GM19025 (cell line): ENCODE measurements around the gene CDC5L.

Source experiments
- ATAC-seq: cut with Tn5 transposase; IDR thresholded peaks from one replicate; pipeline ENCODE4 v1.9.1; 2021; ENCODE audit warnings: mild to moderate bottlenecking, low read depth, moderate library complexity; ENCODE audit not compliant: unreplicated experiment

CDC5L gene

GRCh38 chr6:44410363-44410762, 22.9 kb downstream of the CDC5L start:
- no peak for ATAC-seq

- ATAC-seq, result no peak
These were observed 23.6 kb downstream of the CDC5L start for GRCh38 chr6:44411141-44411540.

- no peak for ATAC-seq
These were observed 27.9 kb downstream of the CDC5L start for GRCh38 chr6:44415449-44415848.

- no peak for ATAC-seq
These were observed 28.5 kb downstream of the CDC5L start for GRCh38 chr6:44415873-44416502.

GRCh38 chr6:44422531-44422930, 35.0 kb downstream of the CDC5L start:
- ATAC-seq, result no peak

- no peak for ATAC-seq
These were observed 35.8 kb downstream of the CDC5L start for GRCh38 chr6:44423306-44423705.

- no peak for ATAC-seq
These were observed 38.4 kb downstream of the CDC5L start for GRCh38 chr6:44425951-44426350.

GRCh38 chr6:44428682-44429081, 41.2 kb downstream of the CDC5L start:
- no peak for ATAC-seq

- ATAC-seq, result no peak
These were observed 42.8 kb downstream of the CDC5L start for GRCh38 chr6:44430326-44430725.

GRCh38 chr6:44431118-44431725, 43.7 kb downstream of the CDC5L start:
- no peak for ATAC-seq

GRCh38 chr6:44432227-44432626, 44.7 kb downstream of the CDC5L start:
- no peak for ATAC-seq

GRCh38 chr6:44432726-44433125, 45.2 kb downstream of the CDC5L start:
- ATAC-seq, result no peak

GRCh38 chr6:44435500-44435899, 48.0 kb downstream of the CDC5L start:
- no peak for ATAC-seq

- no peak for ATAC-seq
These were observed 51.3 kb downstream of the CDC5L start for GRCh38 chr6:44438827-44439226.

GRCh38 chr6:44439270-44440045, 52.0 kb downstream of the CDC5L start:
- no peak for ATAC-seq

- no peak for ATAC-seq
These were observed 53.8 kb downstream of the CDC5L start for GRCh38 chr6:44441091-44441855.

- ATAC-seq, result no peak
These were observed 54.7 kb downstream of the CDC5L start for GRCh38 chr6:44442236-44442635.

GRCh38 chr6:44442833-44443444, 55.4 kb downstream of the CDC5L start:
- no peak for ATAC-seq

- ATAC-seq, result no peak
These were observed 57.3 kb downstream of the CDC5L start for GRCh38 chr6:44444853-44445252.

- ATAC-seq, result no peak
These were observed 59.3 kb downstream of the CDC5L start for GRCh38 chr6:44446626-44447300.
